GM10248 (cell line): ENCODE results near the gene C9orf50.

ENCODE experiments used
- CTCF ChIA-PET: fragments of 300-600 bp; sonication (Branson Sonifier 250); formaldehyde crosslinking; extraction: SDS; loops from one replicate; lab custom pipeline; 2021; ENCODE audit warnings: antibody characterized with exemption; lab: Yijun Ruan, JAX
- POLR2A ChIA-PET: fragments of 350-650 bp; sonication (Branson Sonifier 250); formaldehyde crosslinking; extraction: SDS; loops from one replicate; lab custom pipeline; 2020; ENCODE audit warnings: antibody characterized with exemption; lab: Yijun Ruan, JAX
- DNase-seq: peaks from one replicate; pipeline ENCODE4 v3.0.0; 2012; ENCODE audit errors: extremely low spot score
- TF ChIP-seq, protein P1 (sequence below): IDR thresholded peaks from 2 replicates; pipeline ENCODE4 v1.5.1; 2012; ENCODE audit warnings: mild to moderate bottlenecking, low read depth; ENCODE audit errors: extremely low read depth, missing control alignments, control extremely low read depth

The C9orf50 gene

GRCh38 chr9:129610473-129611306, 10.2 kb downstream of the C9orf50 start:
- TF ChIP-seq, protein P1, sequence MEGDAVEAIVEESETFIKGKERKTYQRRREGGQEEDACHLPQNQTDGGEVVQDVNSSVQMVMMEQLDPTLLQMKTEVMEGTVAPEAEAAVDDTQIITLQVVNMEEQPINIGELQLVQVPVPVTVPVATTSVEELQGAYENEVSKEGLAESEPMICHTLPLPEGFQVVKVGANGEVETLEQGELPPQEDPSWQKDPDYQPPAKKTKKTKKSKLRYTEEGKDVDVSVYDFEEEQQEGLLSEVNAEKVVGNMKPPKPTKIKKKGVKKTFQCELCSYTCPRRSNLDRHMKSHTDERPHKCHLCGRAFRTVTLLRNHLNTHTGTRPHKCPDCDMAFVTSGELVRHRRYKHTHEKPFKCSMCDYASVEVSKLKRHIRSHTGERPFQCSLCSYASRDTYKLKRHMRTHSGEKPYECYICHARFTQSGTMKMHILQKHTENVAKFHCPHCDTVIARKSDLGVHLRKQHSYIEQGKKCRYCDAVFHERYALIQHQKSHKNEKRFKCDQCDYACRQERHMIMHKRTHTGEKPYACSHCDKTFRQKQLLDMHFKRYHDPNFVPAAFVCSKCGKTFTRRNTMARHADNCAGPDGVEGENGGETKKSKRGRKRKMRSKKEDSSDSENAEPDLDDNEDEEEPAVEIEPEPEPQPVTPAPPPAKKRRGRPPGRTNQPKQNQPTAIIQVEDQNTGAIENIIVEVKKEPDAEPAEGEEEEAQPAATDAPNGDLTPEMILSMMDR, result peak; percentile 97
- peak; percentile 82 for DNase-seq
- ChIA-PET POLR2A (no interaction called here), CTCF (interaction anchor here (0.7 to 6.5 kb wide), 30 partner anchors 8 to 499 kb away, joined by 3 to 89 read pairs (median 5); partner anchors contain the start of genes ASB6, C9orf50, IER5L and NTMT1)

GRCh38 chr9:129610213-129610472, 10.8 kb downstream of the C9orf50 start:
- TF ChIP-seq, protein P1, result no peak
- ChIA-PET POLR2A (no interaction called here), CTCF (no interaction called here)
- DNase-seq, result no peak

GRCh38 chr9:129609486-129610212, 11.3 kb downstream of the C9orf50 start:
- TF ChIP-seq, protein P1, result no peak
- peak; percentile 73 for DNase-seq
- POLR2A ChIA-PET, result interaction anchor here (1.0 kb wide), 1 partner anchor 432 kb away, joined by 3 read pairs; the partner anchor contains the start of gene IER5L
- CTCF ChIA-PET, result interaction anchor here (0.7 to 6.7 kb wide), 13 partner anchors 13 to 626 kb away, joined by 3 to 52 read pairs (median 5); partner anchors contain the start of gene NTMT1

GRCh38 chr9:129608561-129609481, 12.1 kb downstream of the C9orf50 start:
- CTCF ChIA-PET, result interaction anchor here (0.7 to 6.7 kb wide), 14 partner anchors 13 to 627 kb away, joined by 3 to 52 read pairs (median 4); partner anchors contain the start of genes IER5L and NTMT1
- TF ChIP-seq, protein P1, result no peak
- DNase-seq, result no peak
- POLR2A ChIA-PET, result interaction anchor here (0.7 to 1.0 kb wide), 2 partner anchors 431 to 469 kb away, joined by 3 read pairs; partner anchors contain the start of gene IER5L

DNA sequence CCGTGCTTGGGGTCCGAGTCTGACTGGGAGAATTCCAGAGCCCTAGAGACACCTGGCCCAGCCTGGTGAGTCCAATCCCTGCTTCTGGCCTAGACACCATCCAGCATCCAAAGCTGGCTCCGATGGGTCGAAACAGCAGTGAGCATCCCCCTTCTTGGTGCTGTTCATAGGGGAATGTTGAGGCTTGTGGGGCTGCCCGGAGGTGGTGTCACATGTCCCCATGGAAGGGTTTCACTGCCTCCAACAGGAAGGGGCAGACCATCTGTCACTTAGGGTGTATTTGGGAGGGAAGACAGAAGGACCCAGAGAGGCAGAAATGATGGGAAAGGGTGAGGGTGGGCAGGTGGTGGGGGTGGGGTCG, 13.9 kb downstream of the C9orf50 start:
- ChIA-PET POLR2A (no interaction called here), CTCF (interaction anchor here (1.1 to 6.7 kb wide), 9 partner anchors 11 to 476 kb away, joined by 3 to 52 read pairs (median 11); no protein-coding TSS in a partner anchor)
- no peak for DNase-seq
- TF ChIP-seq, protein P1, result no peak
